ENCODE measurements around the gene ZNF232. TPM values are rescaled to one million over a fixed set of nuclear protein-coding genes. Genes with fewer than 3 reads are reported as not detected.
"Not testable (repeated sequence)": the region's sequence is repeated elsewhere in the genome, so short reads cannot be mapped to it uniquely, and the experiment has no call there.

The ZNF232 gene
- polyA plus RNA-seq, 3 donors = 22.6 to 50.4 (median 23.8) TPM

DNA sequence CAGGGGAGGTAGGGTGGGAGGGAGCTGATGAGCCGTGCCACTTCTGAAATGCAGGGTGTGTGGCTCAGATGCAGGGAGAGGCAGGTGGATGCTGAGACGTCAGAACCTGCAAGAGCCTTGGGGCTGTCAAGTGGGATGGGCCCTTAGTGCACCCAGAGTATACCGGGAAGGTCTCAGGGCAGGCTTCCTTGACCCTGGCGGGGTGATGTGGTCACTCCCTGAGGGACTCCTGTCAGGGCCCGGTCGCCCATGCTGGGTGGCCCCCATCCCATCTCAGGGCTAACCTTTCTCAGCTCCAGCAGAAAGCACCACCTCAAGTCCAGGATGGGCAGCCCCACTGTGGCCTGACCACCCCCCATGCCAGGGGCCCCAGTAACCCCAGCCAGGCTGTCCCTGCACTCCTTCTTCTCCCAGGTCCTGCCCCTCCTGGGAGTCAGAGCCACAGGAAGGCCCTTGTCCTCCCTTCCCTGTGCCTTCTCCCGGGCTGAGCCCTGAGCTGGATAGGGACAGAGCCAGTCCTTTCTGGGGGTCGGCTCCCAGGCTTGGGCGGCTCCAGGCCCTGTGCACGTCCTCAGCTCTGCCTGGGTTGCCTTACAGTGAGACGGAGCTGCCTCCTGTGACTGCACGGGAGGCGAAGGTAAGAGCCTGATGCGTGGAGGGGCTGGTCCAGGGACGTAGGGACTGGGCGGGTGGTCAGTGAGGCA is 20.3 kb upstream of the ZNF232 start:
- DNase-seq (ENCODE audit: extremely low read depth in 1 of 11, low read depth in 9 of 11, low spot score in 4 of 11) = not testable (repeated sequence)

DNA sequence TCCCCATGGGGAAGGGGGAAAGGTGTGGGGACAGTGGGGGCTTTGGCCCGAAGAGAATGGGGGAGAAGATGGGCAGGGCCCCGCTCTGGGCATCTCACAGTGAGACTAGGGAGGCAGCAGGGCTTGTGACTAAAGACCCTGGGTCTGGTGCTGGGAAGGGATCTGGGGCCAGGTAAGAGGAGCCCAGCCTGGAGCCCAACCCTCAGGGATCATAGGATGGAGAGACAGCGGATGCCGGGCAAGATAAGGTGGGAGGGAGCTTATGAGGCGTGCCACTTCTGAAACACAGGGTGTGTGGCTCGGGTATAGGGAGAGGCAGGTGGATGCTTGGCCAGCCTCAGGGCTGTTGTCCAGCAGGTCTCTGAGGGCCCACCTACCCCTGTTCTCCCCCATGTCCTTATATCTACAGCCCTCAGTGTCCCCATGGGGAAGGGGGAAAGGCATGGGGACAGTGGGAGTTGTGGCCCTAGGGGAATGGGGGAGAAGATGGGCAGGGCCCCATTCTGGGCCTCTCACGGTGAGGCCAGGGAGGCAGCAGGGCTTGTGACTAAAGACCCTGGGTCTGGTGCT is 19.6 kb upstream of the ZNF232 start:
- no peak for DNase-seq (ENCODE audit: extremely low read depth in 1 of 11, low read depth in 9 of 11, low spot score in 4 of 11)

DNA sequence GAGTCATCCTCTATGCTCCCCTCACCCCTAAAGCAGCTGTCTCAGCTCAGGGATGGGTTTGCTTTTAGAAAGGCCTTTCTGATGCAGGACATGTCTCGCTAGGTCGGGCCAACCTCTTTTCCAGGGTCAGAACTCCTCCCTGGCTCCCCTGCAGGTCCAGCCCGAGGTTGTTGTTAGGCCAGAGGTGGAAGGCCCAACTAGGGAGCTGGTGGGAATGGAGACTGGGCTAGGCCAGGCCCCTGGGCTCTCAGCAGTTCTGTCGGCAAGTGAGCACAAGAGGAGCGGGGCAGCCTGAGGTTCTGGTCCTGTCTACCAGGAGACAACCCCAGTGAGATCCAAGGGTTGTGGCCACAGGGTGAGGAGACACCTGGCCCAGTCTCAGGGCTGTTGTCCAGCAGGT is 19.0 kb upstream of the ZNF232 start:
- DNase-seq (ENCODE audit: extremely low read depth in 1 of 11, low read depth in 9 of 11, low spot score in 4 of 11) = not testable (repeated sequence)

DNA sequence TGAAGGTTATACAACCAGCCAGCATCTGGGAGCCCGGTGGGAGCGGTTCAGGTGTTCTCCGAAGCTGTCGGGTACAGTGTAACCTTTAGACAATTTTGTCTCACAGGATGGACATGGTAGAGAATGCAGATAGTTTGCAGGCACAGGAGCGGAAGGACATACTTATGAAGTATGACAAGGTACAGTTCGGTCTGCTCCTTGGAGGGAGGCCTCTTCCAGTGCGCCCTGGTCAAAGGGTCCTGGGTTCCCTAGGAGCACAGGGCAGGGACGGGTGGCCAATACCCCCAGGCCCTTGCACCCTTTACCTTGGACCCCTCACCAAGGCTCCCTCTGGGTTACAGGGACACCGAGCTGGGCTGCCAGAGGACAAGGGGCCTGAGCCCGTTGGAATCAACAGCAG is 18.6 kb upstream of the ZNF232 start:
- not testable (repeated sequence) for DNase-seq (ENCODE audit: extremely low read depth in 1 of 11, low read depth in 9 of 11, low spot score in 4 of 11)

DNA sequence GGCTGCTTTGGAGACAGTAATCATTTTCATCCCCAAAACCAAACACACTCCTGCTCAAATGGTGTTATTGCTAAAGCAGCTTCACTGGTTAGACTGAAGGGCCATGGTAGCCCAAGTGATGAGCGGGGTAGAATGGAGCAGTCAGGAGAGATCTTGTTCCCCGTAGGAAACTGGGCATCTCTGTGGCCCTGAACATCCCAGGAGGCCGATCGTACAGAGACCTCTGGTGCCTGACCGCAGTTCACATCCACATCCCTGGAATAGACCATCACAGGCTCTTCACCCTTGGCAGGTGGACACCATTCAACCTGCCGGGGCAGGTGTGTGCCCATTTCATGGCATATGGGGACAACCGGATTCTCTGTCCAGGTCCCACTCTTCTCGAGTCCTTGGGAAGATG is 18.1 kb upstream of the ZNF232 start:
- not testable (repeated sequence) for DNase-seq (ENCODE audit: extremely low read depth in 1 of 11, low read depth in 9 of 11, low spot score in 4 of 11)

DNA sequence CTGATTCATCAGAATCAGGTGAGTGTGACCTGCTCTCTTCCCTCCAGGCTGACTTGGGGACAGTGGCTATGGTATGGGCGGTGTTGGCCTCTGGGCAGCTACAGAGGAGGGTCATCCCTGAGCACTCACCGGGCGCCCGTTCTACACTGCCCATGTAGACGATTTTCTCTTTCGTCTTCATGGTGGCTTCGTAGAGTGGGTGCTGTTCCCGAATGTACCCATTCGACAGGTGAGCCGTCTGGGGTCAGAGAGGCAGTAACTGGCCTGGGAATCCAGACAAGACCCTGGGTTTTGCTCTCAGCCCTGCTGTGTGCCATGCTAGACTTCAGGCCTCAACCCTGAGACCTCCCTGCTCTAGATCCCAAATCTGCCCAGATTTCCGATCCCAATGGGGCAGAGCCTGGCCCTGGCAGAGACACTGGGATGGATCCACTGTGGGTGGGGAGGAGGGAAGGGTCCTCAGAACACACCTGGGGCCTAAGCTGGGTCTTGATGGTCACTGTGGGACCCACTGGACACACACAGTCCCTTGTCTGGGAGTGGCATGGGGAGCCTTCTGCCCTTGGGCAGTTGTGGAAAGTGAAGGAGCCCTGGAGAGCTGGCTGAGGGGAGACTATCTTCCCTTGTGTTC is 17.3 kb upstream of the ZNF232 start:
- no peak for DNase-seq (ENCODE audit: extremely low read depth in 1 of 11, low read depth in 9 of 11, low spot score in 4 of 11)

DNA sequence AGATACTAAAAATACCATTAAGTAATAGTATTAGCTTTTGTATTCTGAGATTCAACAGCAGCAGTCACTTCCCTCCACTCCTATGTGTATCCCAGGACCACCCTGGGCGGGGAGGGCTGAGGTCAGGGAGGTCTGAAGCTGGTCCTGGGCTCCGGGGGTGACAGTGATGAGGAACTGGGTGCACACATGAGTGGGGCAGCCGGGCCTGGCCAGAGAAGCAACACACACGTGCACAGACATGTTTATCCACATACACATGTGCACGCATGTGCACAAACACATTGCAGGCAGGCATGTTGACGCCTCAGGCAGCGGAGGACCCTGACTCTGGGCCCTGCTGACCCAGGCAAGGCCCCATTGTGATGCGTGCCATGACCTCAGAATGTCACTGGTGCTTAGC is 16.7 kb upstream of the ZNF232 start:
- DNase-seq (ENCODE audit: extremely low read depth in 1 of 11, low read depth in 9 of 11, low spot score in 4 of 11) = not testable (repeated sequence)

DNA sequence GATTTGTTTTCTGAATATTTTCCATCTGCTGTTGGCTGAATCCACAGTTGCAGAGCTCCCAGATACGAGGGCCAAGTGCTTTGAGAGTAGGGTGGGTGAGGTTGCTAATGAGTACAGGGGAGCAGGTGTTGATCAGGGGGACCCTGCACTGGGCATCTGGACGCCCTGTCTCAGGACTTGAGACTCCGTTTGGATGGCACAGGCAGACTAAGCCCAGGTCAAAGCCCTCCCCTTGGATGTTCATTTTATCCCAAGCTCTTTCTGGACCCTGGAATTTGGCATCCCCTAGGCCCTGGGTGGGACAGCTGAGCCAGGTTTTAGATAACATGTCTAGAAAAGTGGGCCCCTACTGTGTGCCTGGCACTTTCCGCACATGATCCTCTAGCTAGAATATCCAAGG is 16.2 kb upstream of the ZNF232 start:
- DNase-seq (ENCODE audit: extremely low read depth in 1 of 11, low read depth in 9 of 11, low spot score in 4 of 11) = no peak

DNA sequence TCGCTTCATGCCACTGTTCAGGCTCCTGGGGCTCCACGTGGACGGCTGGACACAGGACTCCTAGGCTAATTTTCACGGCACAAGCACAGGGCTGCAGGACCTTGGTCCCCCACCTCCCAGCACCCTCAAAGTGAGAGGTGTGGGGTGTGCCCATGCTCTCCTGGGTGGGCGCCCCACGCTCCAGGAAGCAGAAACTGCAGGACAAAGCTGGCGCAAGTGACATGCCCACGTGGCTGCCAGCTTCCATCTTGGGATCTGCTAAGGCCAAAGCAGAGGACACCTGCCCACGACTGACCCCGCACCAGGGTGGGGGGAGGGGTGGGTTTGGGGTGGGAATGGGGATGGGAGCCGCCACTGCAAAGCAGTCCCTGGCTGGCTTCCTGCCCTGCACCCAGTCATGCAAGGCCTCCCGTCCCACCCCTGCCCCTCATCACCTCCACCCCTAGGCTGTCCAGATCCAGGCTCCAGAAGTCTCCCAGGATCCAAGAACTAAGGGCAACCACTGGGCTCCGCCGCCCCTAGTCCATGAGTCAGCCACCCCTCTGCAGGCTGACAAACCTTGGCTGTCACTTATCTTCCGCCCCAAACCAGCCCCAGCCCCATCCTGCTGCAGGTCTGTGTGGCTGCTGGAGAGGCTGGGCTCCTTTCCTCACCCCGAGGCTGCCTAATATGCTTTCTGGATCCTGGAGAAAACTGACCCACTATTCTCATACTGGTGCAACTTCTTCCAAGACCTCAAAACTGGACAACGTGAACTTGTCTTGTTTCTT is 15.2 kb upstream of the ZNF232 start:
- DNase-seq (ENCODE audit: extremely low read depth in 1 of 11, low read depth in 9 of 11, low spot score in 4 of 11) = no peak

DNA sequence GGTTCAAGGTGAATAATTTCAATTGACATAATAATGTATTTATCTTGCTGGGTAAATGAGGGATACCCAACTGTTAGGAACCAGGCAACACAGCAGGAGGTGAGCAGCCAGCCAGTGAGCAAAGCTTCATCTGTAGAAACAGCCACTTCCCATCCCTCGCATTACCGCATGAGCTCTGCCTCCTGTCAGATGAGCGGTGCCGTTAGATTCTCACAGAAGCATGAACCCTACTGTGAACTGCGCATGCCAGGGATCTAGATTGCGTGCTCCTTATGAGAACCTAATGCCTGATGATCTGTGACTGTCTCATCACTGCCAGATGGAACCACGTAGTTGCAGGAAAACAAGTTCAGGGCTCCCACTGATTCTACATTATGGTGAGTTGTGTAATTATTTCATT is 13.2 kb upstream of the ZNF232 start:
- DNase-seq (ENCODE audit: extremely low read depth in 1 of 11, low read depth in 9 of 11, low spot score in 4 of 11) = not testable (repeated sequence)

DNA sequence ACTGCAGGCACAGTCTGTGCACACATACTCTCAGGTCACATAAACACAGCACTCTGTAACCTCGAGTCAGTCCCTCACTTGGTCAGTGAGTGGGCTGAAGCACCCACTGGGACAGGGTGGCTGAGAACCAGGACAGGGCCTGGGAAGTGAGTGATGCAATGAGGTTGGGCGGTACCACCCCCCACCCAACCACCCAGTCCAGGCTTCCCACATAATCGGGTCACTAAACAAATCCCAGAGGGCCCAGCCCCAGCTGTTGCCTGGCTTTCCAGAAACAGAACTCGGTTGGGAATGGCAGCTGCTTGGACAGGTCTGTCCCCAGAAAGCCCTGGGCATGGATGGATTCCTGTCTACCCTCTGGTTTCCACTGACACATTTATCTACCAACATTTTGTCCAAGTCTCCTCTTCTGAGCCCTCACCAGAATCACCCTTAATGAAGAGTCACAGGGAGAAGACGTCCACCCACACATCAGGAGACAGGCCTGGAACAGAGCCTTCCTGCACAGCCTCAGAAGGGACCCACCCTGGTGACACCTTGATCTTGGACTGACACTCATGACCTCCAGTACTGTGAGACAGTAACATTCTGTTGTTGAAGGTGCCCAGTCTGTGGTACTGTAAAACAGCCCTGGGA is 12.6 kb upstream of the ZNF232 start:
- DNase-seq (ENCODE audit: extremely low read depth in 1 of 11, low read depth in 9 of 11, low spot score in 4 of 11) = not testable (repeated sequence)

DNA sequence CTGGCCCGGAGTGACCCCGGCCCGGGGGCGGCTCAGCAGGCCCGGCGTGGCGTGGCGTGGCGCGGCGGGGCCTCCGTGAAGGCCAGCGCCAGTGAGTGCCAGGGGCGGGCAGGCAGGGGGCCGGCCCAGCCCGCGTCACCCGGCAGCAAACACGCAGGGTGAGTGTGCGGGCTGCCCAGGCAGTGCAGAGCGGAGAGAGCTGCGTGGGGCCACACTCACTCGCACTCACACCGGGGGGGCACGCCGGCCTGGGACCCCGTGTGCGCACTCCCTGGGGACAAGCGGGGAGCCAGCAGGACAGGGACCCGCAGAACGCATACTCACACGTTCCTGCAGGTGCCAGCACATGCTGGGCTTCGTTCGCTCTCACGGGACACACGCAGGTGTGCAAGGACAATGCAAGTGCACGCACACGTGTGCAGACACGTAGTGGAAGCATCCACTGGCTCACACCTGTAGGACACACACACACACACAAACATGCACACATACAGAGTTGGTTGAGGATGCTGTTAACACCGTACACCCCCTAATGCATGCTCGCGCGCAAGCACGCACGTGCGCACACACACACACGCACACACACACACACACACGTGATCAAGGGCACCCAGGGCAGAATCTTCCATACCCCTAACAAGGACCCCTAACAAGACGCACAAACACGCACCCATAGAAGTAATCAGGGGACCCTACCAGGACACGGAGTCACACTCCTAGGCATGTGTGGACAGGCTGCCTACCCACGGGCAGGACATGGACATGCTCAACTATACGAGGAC is 11.9 kb upstream of the ZNF232 start:
- peak in 1 of 11 donors; percentile 5 for DNase-seq (ENCODE audit: extremely low read depth in 1 of 11, low read depth in 9 of 11, low spot score in 4 of 11)

DNA sequence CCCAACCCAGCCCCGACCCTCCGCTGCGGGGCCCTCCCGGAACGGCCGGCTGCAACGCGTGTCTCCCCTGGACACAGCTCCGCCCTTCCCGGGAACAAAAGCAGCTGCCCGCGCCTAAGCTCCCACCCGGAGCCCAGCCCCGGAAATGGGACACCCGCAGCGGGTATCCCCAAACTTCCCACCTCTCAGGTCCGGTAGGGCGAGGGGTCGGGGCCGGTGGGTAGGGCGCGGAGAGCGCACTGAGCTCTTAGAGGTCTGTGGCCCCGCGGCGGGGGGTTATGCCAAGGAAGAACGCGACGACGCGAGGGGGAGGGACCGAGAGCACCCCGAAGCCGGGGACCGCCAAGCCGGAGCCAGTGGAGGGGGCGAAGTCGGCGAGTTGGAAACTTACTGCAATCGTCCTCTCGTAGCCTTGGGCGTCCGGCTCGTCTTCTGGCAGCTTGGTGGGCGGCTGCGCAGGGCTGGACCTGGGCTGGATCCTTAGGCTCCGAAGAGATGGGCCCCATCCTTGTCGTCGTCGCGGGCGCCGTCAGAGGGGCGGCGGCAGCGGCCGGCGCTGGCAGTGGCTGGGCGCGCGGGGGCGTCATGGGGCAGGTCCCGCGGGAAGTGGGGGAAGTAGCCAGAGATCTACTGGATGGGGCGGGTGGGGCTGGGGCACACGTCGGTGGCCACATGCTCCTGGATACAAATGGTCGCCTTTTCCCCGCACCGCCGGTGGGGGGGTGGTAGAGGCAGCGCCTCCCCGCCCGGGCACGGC is 11.1 kb upstream of the ZNF232 start:
- DNase-seq (ENCODE audit: extremely low read depth in 1 of 11, low read depth in 9 of 11, low spot score in 4 of 11) = peak in 6 of 11 donors; percentile 21 to 41 (median 28)

DNA sequence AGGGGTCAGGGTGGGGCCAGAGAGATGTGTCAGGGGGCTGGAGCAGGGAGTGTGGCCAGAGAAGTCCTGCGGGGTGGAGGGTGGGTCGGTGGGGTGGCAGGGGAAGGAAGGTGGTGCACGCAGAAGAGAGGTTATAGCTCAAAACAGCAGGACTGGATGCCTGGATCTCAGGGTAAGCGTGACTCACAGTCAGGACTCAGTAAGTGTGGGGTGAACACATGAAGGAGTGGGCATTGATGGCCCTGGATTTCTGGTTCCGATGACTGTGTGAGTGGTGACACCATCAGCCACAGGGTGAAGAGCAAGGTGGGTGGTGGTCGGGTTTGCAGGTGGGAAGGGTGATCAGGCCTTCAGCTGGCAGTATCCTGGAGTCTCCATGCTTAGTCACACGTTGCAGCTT is 10.4 kb upstream of the ZNF232 start:
- not testable (repeated sequence) for DNase-seq (ENCODE audit: extremely low read depth in 1 of 11, low read depth in 9 of 11, low spot score in 4 of 11)

DNA sequence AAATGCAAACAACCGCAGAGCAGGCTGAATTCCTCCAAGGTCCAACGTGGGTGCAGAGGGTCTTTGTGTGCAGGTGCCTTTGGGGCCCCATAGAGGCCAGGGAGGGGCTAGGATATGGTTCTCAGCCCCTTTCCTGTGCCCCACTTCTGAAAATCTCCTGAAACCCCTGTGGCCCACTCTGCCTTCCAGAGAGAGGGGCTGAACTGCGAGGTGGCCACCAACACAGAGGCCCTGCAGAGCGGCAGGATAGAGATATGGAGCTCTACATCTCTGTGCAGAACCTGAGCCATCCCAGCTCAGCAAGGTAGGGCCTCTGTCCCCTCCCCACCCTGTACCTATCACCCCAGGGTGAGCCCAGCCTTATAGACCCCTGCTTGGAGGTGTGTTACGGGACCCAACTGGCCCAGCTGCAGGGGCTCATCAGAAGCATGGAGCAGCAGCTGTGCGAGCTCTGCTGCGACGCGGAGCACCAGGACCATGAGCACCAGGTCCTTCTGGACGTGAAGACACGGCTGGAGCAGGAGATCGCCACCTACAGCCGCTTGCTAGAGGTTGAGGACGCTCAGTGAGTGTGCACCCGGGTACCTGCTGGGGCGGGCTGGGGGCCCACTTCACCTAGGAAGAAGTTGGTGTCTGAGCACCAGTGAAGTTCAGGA is 9.6 kb upstream of the ZNF232 start:
- DNase-seq (ENCODE audit: extremely low read depth in 1 of 11, low read depth in 9 of 11, low spot score in 4 of 11) = no peak

DNA sequence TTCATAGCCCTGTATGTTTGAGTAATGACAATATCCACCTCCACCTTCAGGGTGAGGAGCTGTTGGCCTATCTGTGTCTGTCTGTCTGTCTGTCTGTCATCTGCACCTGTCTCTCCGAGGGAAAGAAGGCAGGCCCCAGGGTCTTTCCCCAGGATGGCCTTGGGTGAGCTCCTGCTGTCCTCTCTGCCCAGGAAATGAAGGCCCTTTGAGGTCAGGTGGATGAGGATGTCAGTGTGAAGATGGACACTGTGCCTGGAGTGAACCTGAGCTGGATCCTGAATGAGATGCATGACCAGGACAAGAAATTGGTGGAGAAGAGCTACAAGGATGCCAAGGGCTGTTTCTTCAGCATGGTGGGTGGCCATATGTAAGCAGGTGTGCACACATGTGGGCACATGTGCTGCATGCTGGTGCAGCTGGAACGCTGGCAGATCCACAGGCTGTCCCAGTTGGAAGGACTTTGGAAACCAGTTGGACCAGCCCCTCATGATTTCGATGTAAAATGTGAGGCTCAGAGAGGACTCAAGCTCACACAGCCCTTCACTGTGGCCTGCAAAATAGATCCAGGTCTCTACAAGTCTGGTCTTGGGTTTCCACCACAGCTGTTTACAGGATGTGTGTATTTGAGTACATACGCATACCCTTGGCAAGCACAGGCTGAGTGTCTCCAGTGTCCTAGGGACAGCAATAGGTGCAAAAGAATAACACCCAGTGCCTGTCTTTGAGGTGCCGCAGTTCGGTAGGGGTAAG is 8.9 kb upstream of the ZNF232 start:
- not testable (repeated sequence) for DNase-seq (ENCODE audit: extremely low read depth in 1 of 11, low read depth in 9 of 11, low spot score in 4 of 11)

DNA sequence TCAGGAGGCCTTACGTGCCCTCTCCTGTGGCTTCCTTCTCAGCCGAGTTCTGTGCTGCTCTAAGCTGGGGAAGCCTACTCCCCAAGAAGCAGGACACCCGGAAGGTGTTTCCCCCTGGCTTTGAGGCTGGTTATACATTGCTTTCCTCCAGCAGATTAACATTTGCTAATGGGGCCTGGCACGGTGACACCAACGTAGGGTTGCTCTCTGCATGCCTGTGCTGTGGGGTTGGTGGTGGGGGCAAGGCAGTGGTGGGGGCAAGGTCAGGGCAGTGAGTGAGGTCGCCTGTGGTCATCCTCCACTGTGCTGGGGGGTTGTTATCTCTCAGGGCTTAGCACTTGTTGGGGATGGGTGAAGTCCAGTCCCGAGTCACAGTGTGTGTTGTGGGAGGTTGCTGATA is 8.4 kb upstream of the ZNF232 start:
- no peak for DNase-seq (ENCODE audit: extremely low read depth in 1 of 11, low read depth in 9 of 11, low spot score in 4 of 11)
